HG03045 (cell line): ENCODE data around the gene CLDN14.

Source experiments
- ATAC-seq: cut with Tn5 transposase; IDR thresholded peaks from one replicate; pipeline ENCODE4 v1.9.1; 2021; ENCODE audit warnings: mild to moderate bottlenecking, moderate library complexity; ENCODE audit not compliant: unreplicated experiment

The CLDN14 gene

DNA sequence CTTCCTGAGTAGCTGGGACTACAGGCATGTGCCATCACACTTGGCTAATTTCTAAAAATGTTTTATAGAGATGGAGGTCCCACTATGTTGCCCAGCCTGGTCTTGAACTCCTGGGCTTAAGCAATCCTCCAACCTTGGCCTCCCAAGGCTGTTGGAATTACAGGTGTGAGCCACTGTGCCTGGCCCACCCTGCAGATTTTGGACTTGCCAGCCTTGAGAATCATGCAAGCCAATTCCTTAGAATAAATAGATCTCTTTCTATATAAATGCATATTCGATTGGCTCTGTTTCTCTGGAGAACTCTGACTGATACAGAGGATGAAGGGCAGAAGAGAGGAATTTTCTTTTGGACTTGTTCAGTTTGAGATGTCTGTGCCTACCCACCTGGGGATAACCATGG, 6.7 kb downstream of the CLDN14 start:
- ATAC-seq, result no peak

DNA sequence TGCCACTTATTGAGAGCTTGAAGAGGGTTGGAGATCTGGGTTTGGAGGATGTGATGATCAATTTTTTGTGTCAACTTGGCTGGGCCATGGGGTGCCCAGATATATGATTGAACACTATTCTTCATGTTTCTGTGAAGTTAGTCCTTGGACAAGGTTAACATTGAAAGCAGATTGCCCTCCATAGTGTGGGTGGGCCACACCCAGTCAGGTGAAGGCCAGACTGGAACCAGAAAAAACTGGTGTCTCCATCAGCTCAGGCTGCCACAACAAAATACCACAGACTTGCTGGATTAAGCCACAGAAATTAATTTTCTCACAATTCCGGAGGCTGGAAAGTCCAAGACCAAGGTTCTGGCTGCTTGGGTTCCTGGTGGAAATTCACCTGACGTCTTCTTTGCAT, 7.5 kb downstream of the CLDN14 start:
- ATAC-seq, result no peak

DNA sequence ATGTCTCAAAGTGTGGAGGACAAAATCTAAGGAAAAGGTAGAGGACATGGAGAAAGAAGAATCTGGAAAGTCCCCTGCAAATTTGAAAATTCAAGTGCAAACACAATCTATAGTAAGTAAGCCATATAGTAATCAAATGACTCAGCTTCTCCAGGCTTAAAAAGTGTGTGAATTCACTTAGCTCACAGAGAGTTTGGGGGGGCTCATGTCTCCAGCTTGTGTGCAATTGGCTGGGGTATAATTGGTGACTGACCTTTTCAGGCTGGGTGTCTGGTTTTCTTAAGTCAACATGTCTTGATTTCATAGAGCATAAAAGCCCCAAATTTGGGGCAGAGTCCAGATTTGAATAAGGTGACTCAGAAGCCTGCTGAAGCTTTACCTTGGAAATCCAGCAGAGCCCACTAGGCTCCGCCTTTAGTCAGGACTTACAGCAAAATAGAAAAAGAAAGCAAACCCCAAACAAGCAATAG, 8.6 kb downstream of the CLDN14 start:
- ATAC-seq, result peak; percentile 65

DNA sequence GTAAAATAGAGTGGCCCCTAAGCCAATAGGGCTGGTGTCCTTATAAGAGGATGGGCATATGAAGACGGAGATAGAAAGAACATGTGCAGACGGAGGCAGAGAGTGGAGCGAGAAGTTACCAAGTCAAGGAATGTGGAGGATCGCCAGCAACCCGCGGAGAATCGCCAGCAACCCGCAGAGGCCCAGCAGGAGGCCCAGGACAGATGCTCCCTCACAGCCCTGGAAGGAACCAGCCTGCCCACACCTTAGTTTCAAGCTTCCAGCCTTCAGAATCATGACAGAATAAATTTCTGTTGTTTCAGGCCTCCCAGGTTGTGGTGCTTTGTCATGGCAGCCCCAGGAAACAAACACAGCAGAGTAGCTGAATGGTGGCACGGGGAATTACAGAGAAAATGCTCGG, 9.6 kb downstream of the CLDN14 start:
- ATAC-seq, result no peak

DNA sequence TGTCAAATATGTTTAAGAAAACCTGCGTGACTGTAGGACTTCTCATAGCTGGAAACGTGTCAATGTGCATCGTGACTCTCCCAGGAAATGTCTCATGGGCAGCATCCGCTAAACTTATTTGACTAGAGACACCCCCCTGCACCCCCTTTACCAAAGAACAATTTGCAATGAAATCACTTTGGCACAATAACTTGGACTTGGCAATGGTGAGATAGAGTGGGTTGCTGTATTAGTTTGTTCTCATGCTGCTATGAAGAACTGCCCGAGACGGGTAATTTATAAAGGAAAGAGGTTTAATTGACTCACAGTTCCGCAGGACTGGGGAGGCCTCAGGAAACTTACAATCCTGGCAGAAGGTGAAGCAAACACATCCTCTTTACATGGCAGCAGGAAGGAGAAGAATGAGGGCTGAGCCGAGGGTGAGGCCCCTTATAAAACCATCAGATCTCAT, 13.8 kb downstream of the CLDN14 start:
- no peak for ATAC-seq

DNA sequence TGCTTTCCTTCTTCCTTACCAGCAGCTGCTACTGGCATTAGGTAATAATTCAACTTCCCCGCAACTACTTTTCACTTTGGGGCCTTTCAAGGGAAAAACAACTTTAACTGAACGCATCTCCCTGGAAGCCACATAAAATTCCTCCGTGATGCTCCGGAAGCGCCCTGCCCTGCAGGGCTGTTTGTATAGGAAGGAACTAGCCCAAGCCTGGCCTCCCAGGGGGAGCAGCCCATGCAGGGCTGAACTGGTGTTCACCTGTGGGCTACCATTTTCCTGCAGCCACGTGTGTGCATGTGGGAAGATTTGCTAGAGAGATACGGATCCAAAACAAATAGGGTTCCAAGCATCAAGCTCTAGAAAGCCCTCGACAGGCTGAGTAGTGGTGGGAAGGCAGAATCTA, 14.4 kb downstream of the CLDN14 start:
- ATAC-seq, result no peak

DNA sequence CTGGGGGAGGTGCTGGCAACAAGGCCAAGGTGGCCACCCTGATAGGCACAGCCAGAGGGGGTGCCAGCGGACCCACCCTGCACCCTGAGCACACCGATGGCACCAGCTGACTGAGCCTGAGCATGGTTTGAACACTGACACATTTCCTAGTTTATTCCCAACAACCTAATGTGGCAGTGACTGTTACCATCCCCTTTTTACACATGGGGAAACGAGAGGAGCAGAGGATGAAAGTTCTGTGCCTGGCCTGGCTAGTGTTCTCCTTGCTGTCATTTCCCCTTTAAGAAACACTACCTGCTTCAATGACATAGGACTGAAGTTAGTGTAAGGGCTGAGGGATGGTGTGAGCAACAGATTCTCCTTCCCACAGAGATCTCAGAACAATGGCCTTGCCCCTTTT, 15.3 kb downstream of the CLDN14 start:
- no peak for ATAC-seq

DNA sequence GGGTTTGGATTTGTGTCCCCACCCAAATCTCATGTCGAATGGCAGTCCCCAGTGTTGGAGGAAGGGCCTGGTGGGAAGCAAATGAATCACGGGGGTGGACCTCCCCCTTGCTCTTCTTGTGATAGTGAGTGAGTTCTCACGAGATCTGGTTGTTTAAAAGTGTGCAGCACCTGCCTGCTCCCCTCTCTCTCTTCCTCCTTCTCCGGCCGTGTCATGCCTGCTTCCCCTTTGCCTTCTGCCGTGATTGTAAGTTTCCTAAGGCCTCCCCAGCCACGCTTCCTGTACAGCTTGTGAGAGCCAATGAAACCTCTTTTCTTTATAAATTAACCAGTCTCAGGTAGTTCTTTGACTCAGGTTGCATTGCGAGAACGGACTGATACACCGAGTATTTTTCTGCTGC, 15.9 kb downstream of the CLDN14 start:
- ATAC-seq, result no peak

DNA sequence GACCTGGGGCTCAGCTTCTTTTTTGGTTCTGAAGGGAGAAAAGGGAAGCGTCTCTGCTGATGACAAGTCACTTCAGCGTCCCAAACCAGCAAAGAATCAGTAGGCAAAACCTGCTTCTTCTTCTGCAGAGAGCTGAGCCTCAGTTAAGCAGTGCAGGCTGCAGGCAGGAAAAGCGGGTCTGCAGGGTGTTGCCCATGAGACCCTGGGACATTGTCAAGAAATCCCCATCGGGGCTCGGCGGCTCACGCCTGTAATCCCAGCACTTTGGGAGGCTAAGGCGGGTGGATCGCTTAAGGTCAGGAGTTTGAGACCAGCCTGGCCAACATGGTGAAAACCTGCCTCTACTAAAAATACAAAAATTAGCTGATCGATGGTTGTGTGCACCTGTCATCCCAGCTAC, 16.7 kb downstream of the CLDN14 start:
- no peak for ATAC-seq

DNA sequence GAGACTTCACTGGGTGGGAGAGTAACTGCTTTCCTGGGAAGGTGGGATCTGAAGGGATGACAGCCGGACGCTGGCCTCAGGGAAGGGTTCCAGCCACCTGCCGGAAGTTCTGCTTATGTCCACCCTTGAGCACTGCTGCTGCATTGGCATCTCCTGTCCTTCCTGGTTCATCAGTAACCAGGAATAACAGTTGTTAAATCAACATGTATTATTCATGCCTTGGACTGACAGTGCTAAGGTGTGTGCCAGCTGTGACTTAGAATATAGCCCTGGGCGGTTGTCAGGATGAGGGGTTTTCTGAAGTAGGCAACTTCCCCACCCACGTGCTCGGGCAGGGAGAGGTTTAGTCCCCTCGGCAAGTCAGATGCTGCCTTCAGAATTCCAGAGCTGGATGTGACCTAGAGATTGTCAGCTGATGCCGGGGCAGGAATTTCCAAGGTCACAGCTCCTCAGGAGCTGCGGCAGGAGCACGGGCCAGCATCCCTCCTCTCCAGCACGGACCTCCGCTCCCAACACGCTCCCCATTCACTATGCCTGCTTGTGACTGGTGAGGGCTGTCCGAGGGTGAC, 17.9 kb downstream of the CLDN14 start:
- ATAC-seq, result no peak

DNA sequence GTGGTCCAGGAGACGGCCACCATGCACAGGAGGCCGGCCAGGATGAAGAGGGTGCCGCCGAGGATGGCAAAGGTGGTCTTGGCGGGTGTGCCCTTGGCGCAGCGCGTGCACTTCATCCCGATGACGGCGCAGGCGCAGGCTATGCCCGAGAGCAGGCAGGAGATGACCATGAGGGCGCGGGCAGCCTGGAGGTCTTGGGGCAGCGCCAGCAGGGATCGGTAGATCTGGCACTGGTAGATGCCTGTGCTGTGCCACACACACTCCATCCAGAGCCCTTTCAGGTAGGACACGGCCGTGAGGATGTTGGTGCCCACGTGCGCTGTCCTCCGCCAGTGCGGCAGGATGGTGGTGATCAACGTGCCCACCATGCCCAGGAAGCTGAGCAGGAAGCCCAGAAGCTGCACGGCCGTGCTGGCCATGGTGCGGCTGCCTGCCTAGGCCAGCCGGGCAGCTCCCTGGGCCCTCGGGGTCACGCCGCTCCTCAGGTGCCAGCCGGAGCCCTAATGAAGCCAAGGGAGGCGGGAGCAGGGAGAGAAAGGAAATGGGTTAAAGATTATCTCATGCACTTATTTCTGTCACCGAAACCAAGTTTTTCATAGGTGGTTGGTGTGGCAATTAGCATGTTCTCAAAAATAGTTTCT, 18.5 kb downstream of the CLDN14 start:
- no peak for ATAC-seq

DNA sequence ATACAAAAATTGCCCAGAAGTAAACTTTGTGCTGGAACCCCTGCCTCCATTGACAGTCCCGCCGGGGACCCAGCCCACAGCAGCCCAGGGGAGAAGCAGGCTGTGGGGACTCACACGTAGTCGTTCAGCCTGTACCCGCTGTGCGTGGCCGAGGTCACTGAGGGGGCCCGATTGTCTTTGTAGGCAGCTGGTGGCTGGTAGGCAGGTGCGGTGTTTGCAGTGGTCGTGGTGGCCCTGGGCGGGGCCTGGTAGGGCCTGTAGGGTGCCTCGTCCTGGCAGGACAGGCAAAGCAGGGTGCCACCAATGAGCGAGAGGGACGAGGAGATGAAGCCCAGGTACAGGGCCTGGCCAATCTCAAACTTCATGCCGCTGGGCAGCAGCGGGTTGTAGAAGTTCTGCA, 19.1 kb downstream of the CLDN14 start:
- ATAC-seq, result no peak

DNA sequence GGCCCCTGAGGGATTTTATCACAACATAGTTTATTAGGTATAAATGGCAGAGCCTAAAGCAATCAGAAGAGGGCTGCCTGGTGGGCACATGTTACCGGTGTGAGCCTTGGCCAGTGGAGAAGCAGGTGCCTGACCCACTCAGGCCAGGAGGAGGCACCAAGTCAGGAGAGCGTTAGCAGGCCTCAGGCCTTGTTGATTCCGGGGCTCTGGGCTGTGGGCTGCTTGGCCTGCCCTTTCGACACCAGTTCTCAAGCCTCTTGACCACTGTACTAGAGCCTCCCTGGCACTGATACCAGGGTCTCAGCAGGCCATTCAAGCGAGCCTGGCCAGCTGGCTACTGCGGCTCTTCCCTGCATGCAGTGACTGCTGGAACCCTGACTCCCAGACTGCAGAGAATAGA, 20.8 kb downstream of the CLDN14 start:
- ATAC-seq, result no peak

DNA sequence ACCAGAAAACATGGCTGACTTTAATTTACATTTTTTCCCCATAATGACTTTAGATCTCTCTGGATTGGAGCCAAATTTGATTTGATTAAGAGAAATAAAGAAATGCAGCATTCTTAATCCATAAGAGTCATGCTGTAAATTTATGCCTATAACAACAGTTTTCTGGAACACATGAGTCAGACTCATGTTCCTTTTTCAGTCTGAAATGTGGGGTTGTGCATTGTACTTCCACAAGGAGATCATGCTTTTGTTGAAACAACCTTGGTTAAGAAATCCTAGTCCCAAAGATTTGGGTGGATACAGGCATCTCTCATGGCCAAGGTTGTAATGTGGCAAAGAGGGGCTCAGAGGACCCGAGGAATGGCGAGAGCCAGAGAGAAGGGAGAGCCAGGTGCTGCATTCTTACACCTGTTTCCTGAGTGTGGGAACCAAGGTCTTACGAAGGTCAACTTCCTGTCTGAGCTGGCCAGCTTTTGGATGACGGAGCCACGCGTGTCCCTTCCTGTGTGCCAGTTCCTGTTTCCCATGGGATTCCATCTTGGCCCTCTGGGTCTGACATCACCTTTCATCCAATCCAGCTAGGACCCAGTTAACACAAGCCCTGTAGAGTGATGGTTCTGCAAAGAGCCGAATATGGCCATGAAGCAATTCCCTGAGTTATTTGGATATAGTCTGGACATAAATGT, 23.1 kb downstream of the CLDN14 start:
- no peak for ATAC-seq

DNA sequence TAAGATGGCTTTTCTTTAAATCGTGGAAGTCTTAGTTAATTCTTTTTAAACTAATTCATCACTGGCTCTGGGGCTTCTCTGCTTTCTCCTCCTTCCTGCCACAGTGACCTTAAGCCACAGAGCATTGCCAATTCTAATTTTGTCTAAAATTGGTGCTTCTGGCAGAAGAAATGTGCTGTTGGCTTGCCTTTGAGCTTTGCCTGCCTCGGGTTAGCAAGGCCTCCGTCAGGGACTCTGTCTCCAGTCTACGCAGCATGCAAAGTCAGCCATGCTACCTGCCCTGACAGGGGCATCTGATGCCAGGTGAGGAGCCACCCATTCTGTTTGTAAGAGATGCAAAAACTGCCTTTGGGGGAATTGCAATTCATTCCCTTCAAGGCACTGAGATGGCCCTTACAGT, 25.2 kb downstream of the CLDN14 start:
- ATAC-seq, result no peak

DNA sequence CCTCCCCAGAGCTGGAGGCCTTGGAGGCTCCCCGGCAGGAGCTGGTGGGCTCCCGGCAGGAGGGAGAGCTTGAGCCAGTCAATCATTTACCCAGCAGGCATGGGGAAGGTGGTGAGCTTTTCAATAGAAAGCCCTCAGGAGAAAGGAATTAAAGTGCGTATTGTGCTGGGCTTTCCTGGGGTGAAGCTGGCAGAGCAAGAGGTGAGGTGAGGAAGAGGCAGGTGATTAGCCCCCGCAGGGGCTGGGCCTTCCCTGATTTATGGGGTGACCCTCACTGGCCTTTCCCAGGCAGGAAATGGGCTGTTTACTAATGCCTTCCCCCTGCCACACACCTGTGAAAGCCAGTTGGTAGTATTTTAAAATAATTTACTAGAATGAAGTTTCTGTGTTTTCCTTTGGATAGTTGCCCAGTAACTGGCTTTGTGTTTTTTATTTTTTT, 25.8 kb downstream of the CLDN14 start:
- ATAC-seq, result no peak

DNA sequence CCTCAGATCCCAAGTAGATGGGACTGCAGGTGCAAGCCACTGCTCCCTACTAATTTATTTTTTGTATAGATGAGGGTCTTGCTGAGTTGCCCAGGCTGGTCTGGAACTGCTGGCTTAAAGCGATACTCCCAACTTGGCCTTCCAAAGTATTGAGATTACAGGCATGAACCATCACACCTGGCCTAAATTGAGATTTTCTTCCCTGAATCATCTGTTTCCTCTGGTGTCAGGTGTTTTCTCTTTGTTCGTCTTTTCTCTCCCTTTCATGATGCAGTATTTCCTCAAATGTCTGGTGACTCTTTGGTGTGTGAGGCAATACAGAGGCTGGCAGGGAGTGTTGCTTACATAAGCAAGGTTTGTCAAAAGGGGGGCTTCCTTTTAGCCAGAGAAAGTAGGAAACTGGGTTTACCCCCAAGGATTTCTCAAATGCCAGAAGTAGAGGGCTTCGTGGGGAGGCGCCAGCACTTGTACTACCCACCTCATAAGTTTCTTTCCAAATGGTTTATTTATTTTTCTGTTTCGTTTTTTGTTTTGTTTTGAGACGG, 27.6 kb downstream of the CLDN14 start:
- no peak for ATAC-seq

DNA sequence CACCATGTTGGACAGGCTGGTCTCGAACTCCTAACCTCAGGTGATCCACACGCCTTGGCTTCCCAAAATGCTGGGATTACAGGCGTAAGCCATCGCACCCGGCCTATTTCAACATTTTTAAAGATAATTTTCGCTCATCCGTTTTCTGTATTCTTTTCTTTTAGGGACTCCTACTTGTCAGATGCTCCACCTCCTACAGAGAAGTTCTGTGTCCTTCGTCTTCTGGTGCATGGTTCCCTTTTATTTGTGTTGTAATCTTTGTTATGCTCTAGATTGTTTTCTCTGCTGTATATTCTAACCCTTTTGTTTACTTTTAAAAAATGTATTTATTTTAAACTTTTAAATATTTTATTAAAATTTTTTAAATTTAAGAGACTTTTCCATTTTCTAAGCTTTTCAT, 28.4 kb downstream of the CLDN14 start:
- ATAC-seq, result no peak

DNA sequence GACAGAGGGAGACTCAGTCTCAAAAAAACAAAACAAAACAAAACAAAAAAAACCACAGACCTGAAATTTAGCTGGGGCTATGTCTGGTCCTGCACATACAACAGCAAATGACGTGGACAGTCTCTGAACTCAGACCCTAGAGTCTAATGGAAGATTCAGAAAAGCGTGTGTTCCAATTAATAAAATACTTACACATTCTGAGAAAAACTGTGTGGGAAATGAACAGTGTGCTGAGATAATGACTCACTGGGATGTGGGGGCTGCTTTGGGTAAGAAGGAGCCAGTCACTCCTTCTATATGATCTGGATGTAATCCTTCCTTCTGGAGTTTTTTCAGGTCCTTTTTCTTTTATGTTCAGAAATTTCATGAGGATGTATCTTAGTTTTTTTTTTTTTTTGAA, 29.4 kb downstream of the CLDN14 start:
- ATAC-seq, result no peak

DNA sequence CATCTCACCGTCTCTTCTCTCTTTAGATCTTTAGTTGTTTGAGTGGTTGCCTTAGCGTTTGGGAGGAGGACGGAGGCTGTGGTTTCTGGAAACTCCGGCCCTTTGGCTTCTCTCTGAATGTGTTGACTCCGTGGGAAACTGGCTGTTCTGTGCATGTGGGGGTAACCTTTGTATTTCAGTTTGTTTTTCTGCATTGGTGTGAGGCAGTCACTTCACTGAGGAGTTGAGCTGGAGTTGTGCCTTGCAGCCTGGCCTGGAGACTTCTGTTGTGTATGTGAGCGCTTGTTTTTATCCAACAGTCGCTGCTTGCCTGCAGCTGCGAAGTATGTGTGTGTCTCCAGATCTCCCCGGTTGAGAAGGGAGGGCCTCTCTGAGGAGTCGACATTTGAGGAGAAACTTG, 33.6 kb downstream of the CLDN14 start:
- ATAC-seq, result no peak

DNA sequence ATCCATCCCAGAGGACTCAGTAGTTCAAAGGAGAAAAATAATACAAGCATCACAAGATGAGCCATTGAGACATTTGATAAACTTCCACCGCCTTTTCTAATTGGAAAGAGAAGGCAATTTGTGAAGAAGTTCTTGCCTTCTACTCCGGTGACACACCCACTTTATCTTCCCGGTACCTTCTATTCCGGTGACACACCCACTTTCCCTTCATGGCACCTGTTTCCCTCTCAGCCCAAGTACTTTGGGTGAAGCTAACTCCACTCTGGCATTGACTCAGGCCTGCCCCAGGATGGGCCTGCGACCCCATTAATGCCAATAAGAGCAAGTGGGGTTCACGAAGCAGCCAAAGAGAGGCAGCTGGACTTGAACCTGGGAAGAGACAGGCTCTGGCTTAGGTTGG, 38.2 kb downstream of the CLDN14 start:
- no peak for ATAC-seq

DNA sequence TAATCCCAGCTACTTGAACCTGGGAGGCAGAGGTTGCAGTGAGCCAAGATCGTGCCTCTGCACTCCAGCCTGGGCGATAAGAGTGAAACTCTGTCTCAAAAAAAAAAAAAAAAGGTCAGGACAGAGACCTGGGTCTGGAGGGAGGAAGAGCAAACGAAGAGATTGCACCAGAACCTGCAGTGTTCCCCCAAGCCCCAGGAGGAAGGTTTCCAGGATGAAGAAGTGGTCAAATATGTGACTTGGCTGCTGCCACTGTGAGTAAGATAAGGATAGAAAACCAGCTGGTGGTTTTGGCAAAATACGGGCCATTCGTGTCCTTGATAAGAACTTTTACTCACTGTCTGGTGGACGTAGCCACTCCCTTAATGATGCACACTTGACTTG, 42.2 kb downstream of the CLDN14 start:
- ATAC-seq, result no peak
